K562 (cell line): ENCODE data around the gene SLC26A11. TPM values are rescaled to one million over a fixed set of nuclear protein-coding genes. Genes with fewer than 3 reads are reported as not detected.

Experiments
- ARID1B ChIP-seq: fragments of 450-650 bp; IDR thresholded peaks from 2 replicates; pipeline ENCODE4 v1.6.1; 2016; ENCODE audit warnings: antibody characterized with exemption, mild to moderate bottlenecking, inconsistent platforms
- CBX2 ChIP-seq: fragments of 200-600 bp; sonication (generic); IDR thresholded peaks from one replicate; pipeline ENCODE4 v1.6.1; 2012; ENCODE audit warnings: mild to moderate bottlenecking, low read length, inconsistent platforms; ENCODE audit not compliant: insufficient read depth, poor library complexity, severe bottlenecking
- ETS2 ChIP-seq: IDR thresholded peaks from 2 replicates; pipeline ENCODE4 v1.6.1; 2016; ENCODE audit warnings: borderline replicate concordance, missing genetic modification characterization, mild to moderate bottlenecking, moderate library complexity, missing compliant biosample characterization; ENCODE audit not compliant: poor library complexity, severe bottlenecking
- ILF3 ChIP-seq: fragments of 450-650 bp; IDR thresholded peaks from 2 replicates; pipeline ENCODE4 v1.6.1; 2018; ENCODE audit warnings: antibody characterized with exemption, mild to moderate bottlenecking, moderate library complexity, borderline replicate concordance
- MTA3 ChIP-seq: fragments of 450-650 bp; formaldehyde crosslinking; IDR thresholded peaks from 2 replicates; pipeline ENCODE4 v1.6.1; 2017; ENCODE audit warnings: mild to moderate bottlenecking, borderline replicate concordance
- RHOXF2B ChIP-seq: fragments of 250-450 bp; sonication (Bioruptor Pico); conservative IDR thresholded peaks from 2 replicates; pipeline ENCODE4 v1.5.1; 2021
- SAFB ChIP-seq: fragments of 200-400 bp; formaldehyde crosslinking; IDR thresholded peaks from 2 replicates; pipeline ENCODE4 v1.6.1; 2017; ENCODE audit warnings: low read depth, low read length, borderline replicate concordance
- TAF15 ChIP-seq: fragments of 200-400 bp; formaldehyde crosslinking; IDR thresholded peaks from 2 replicates; pipeline ENCODE4 v1.6.1; 2017; ENCODE audit warnings: mild to moderate bottlenecking, low read depth, low read length, moderate library complexity
- ZFPM2 ChIP-seq: fragments of 250-450 bp; sonication (Bioruptor Pico); IDR thresholded peaks from 2 replicates; pipeline ENCODE4 v1.5.1; 2022; ENCODE audit warnings: mild to moderate bottlenecking
- ZNF217 ChIP-seq: sonication (generic); formaldehyde crosslinking; IDR thresholded peaks from 2 replicates; pipeline ENCODE4 v1.8.0; 2022; ENCODE audit warnings: mild to moderate bottlenecking, missing genetic modification reagents
- ZNF274 ChIP-seq: IDR thresholded peaks from 2 replicates; pipeline ENCODE4 v1.6.1; 2011; ENCODE audit warnings: low read depth, mild to moderate bottlenecking, low read length, moderate library complexity, borderline replicate concordance
- ZNF780A ChIP-seq: fragments of 250-450 bp; sonication (Bioruptor Pico); IDR thresholded peaks from 2 replicates; pipeline ENCODE4 v1.5.0; 2021; ENCODE audit warnings: mild to moderate bottlenecking
- ZSCAN29 ChIP-seq: fragments of 450-650 bp; IDR thresholded peaks from 2 replicates; pipeline ENCODE4 v1.6.1; 2017
- polyA plus RNA-seq, 8 experiments: library from polyadenylated mRNA; depleted of rRNA in 4 of 8; stranded (reverse) in 5 of 8; unstranded in 3 of 8; fragments of >200 nt; fragmentation: Nextera tagmentation in 2 of 8; fragmentation: Illumina TruSeq in 1 of 8; extraction: Ambion mirVana in 2 of 8; extraction: Trizol in 1 of 8; gene quantifications; 2 replicates each; pipeline versions ENCODE4 v1.2.1 to v1.2.3, GENCODE V29; 2011 to 2014; ENCODE audit warnings: inconsistent platforms in 1 of 8, missing spikeins in 1 of 8
- total RNA-seq, 7 experiments: library from RNA; depleted of rRNA in 6 of 7; stranded (reverse); fragments of >200 nt in 6 of 7; fragmentation: Illumina TruSeq in 2 of 7; extraction: Trizol in 2 of 7; gene quantifications; 2 replicates each; pipeline versions ENCODE4 v1.2.1 to v1.2.3, GENCODE V29; 2011 to 2021; ENCODE audit warnings: low replicate concordance in 1 of 7
- TF ChIP-seq, protein P1 (sequence below): fragments of 250-450 bp; sonication (Bioruptor Pico); IDR thresholded peaks from 2 replicates; pipeline ENCODE4 v1.5.1; 2021; ENCODE audit warnings: mild to moderate bottlenecking
- TF ChIP-seq, protein P2 (sequence below), 3 experiments: IDR thresholded peaks in 2 of 3; conservative IDR thresholded peaks in 1 of 3; 2 replicates each; pipeline ENCODE4 v1.5.1; 2011 to 2012; ENCODE audit warnings: low read length in 3 of 3, mild to moderate bottlenecking in 3 of 3, control low read depth in 2 of 3, improper control_type of control experiment in 1 of 3, inconsistent platforms in 1 of 3, low read depth in 1 of 3, mixed read lengths in 1 of 3, moderate library complexity in 1 of 3; ENCODE audit not compliant: insufficient read depth in 2 of 3
- TF ChIP-seq, protein P3 (sequence below): fragments of 450-650 bp; IDR thresholded peaks from 2 replicates; pipeline ENCODE4 v1.6.1; 2017; ENCODE audit warnings: antibody characterized with exemption
- TF ChIP-seq, protein P4 (sequence below): fragments of 450-650 bp; IDR thresholded peaks from 2 replicates; pipeline ENCODE4 v1.6.1; 2017; ENCODE audit warnings: mild to moderate bottlenecking, moderate library complexity
- TF ChIP-seq, protein P5 (sequence below): fragments of 450-650 bp; IDR thresholded peaks from 2 replicates; pipeline ENCODE4 v1.6.1; 2016; ENCODE audit warnings: low read depth, mild to moderate bottlenecking, moderate library complexity
- TF ChIP-seq, protein P6 (sequence below): conservative IDR thresholded peaks from 2 replicates; pipeline ENCODE4 v1.6.1; 2011; ENCODE audit warnings: low read depth, mild to moderate bottlenecking, low read length; ENCODE audit not compliant: control insufficient read depth

SLC26A11 gene
- total and polyA plus RNA-seq, 9 of the 15 experiments (the other 6 are each of a cell fraction or from before 2014, with no cell fraction given), result 0.06 to 3.1 (median 1.2) TPM; not detected in 1

DNA sequence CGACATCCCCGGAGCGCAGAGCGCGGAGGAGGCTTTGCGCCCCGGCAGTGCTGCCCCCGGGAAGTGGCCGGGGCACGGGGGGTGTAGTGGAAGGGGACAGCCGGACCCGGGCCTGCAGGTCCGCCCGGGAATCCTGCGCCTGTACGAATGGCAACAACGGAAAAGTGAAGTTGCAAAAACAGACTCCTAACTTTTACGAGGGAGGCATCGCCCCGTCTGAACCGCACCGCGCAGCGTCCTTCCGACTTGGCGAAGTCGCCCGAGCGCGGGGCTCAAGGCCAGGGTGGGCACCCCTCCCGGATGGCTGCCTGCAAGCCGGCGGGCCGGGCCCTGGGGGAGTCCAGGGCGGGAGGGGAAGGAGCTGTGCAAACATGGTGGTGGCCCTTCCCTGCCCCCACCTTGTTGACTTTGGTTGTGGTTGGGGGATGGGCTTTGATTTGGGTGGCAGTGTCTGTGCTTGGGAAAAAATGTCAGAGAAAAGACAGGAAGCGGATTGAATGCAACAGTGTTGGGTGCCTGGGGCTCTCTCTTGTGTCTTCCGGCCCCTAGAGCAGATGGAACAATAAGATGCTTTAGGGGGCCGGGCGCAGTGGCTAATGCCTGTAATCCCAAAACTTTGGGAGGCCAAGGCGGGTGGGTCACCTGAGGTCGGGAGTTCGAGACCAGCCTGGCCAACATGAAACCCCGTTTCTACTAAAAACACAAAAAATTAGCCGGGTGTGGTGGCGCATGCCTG is 41.1 kb downstream of the SLC26A11 start (continued):
- TF ChIP-seq, protein P1, sequence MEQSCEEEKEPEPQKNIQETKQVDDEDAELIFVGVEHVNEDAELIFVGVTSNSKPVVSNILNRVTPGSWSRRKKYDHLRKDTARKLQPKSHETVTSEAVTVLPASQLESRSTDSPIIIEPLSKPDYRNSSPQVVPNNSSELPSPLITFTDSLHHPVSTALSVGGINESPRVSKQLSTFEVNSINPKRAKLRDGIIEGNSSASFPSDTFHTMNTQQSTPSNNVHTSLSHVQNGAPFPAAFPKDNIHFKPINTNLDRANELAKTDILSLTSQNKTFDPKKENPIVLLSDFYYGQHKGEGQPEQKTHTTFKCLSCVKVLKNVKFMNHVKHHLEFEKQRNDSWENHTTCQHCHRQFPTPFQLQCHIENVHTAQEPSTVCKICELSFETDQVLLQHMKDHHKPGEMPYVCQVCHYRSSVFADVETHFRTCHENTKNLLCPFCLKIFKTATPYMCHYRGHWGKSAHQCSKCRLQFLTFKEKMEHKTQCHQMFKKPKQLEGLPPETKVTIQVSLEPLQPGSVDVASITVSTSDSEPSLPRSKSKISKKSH (CRISPR knock-in tag), result no peak
- TF ChIP-seq RHOXF2B, result no peak
- no peak for TF ChIP-seq CBX2
- TF ChIP-seq ARID1B, result 0 out of 2 replicates have a peak, but pooled peaks have one; percentile 22
- TF ChIP-seq ZNF274, result no peak
- TF ChIP-seq MTA3, result 0 out of 2 replicates have a peak, but pooled peaks have one; percentile 29
- no peak for TF ChIP-seq ZNF217 (CRISPR knock-in tag)
- TF ChIP-seq, protein P2, sequence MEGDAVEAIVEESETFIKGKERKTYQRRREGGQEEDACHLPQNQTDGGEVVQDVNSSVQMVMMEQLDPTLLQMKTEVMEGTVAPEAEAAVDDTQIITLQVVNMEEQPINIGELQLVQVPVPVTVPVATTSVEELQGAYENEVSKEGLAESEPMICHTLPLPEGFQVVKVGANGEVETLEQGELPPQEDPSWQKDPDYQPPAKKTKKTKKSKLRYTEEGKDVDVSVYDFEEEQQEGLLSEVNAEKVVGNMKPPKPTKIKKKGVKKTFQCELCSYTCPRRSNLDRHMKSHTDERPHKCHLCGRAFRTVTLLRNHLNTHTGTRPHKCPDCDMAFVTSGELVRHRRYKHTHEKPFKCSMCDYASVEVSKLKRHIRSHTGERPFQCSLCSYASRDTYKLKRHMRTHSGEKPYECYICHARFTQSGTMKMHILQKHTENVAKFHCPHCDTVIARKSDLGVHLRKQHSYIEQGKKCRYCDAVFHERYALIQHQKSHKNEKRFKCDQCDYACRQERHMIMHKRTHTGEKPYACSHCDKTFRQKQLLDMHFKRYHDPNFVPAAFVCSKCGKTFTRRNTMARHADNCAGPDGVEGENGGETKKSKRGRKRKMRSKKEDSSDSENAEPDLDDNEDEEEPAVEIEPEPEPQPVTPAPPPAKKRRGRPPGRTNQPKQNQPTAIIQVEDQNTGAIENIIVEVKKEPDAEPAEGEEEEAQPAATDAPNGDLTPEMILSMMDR (IDR thresholded peaks at IDR 0.05 in 2 of 3, conservative IDR thresholded peaks at IDR 0.05 in 1 of 3; ENCODE audit: insufficient read depth in 2 of 3, low read depth in 1 of 3, low read length in 3 of 3), result no peak
- TF ChIP-seq, protein P3, sequence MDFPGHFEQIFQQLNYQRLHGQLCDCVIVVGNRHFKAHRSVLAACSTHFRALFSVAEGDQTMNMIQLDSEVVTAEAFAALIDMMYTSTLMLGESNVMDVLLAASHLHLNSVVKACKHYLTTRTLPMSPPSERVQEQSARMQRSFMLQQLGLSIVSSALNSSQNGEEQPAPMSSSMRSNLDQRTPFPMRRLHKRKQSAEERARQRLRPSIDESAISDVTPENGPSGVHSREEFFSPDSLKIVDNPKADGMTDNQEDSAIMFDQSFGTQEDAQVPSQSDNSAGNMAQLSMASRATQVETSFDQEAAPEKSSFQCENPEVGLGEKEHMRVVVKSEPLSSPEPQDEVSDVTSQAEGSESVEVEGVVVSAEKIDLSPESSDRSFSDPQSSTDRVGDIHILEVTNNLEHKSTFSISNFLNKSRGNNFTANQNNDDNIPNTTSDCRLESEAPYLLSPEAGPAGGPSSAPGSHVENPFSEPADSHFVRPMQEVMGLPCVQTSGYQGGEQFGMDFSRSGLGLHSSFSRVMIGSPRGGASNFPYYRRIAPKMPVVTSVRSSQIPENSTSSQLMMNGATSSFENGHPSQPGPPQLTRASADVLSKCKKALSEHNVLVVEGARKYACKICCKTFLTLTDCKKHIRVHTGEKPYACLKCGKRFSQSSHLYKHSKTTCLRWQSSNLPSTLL, result no peak
- TF ChIP-seq ZFPM2 (CRISPR knock-in tag), result no peak
- no peak for TF ChIP-seq ZNF780A
- TF ChIP-seq, protein P4, sequence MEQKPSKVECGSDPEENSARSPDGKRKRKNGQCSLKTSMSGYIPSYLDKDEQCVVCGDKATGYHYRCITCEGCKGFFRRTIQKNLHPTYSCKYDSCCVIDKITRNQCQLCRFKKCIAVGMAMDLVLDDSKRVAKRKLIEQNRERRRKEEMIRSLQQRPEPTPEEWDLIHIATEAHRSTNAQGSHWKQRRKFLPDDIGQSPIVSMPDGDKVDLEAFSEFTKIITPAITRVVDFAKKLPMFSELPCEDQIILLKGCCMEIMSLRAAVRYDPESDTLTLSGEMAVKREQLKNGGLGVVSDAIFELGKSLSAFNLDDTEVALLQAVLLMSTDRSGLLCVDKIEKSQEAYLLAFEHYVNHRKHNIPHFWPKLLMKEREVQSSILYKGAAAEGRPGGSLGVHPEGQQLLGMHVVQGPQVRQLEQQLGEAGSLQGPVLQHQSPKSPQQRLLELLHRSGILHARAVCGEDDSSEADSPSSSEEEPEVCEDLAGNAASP, result no peak
- no peak for TF ChIP-seq ILF3
- TF ChIP-seq, protein P5, sequence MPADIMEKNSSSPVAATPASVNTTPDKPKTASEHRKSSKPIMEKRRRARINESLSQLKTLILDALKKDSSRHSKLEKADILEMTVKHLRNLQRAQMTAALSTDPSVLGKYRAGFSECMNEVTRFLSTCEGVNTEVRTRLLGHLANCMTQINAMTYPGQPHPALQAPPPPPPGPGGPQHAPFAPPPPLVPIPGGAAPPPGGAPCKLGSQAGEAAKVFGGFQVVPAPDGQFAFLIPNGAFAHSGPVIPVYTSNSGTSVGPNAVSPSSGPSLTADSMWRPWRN, result no peak
- no peak for TF ChIP-seq ETS2
- no peak for TF ChIP-seq TAF15
- TF ChIP-seq, protein P6, sequence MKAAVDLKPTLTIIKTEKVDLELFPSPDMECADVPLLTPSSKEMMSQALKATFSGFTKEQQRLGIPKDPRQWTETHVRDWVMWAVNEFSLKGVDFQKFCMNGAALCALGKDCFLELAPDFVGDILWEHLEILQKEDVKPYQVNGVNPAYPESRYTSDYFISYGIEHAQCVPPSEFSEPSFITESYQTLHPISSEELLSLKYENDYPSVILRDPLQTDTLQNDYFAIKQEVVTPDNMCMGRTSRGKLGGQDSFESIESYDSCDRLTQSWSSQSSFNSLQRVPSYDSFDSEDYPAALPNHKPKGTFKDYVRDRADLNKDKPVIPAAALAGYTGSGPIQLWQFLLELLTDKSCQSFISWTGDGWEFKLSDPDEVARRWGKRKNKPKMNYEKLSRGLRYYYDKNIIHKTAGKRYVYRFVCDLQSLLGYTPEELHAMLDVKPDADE, result no peak
- TF ChIP-seq SAFB, result no peak
- no peak for TF ChIP-seq ZSCAN29
